H1 (cell line): ENCODE measurements around the gene AKR7A2. TPM values are rescaled to one million over a fixed set of nuclear protein-coding genes. Genes with fewer than 3 reads are reported as not detected.

Experiments used
- BCL11A ChIP-seq, 2 experiments: IDR thresholded peaks; one replicate each; pipeline ENCODE4 v1.6.1; 2011; ENCODE audit warnings: low read depth in 2 of 2, low read length in 2 of 2, mild to moderate bottlenecking in 2 of 2
- EGR1 ChIP-seq: IDR thresholded peaks from 2 replicates; pipeline ENCODE4 v1.6.1; 2011; ENCODE audit warnings: low read depth, low read length, borderline replicate concordance
- SP2 ChIP-seq: IDR thresholded peaks from 2 replicates; pipeline ENCODE4 v1.6.1; 2012; ENCODE audit warnings: mild to moderate bottlenecking, low read length, inconsistent platforms
- YY1 ChIP-seq: IDR thresholded peaks from 2 replicates; pipeline ENCODE4 v1.6.1; 2011; ENCODE audit warnings: low read depth, mild to moderate bottlenecking, low read length
- polyA plus RNA-seq, 7 experiments: library from polyadenylated mRNA; depleted of rRNA in 3 of 7; stranded (reverse) in 5 of 7; unstranded in 2 of 7; fragments of >200 nt in 5 of 7; fragments of 200-250 nt in 2 of 7; gene quantifications; 1 replicate in 5 of 7; 2 replicates in 1 of 7; 4 replicates in 1 of 7; pipeline versions ENCODE4 v1.2.1 to v1.2.3, GENCODE V29; 2011 to 2013; ENCODE audit warnings: missing spikeins in 2 of 7, mixed read lengths in 2 of 7
- total RNA-seq: library from RNA; stranded (reverse); fragmentation: NEBNext Ultra II Directional; extraction: Animal tissue kit (Norgen Biotek cat#: 25700); gene quantifications from 2 replicates; pipeline ENCODE4 v1.2.1, GENCODE V29; 2021
- TF ChIP-seq, protein P1 (sequence below): IDR thresholded peaks from 2 replicates; pipeline ENCODE4 v1.6.1; 2012; ENCODE audit warnings: inconsistent platforms

The AKR7A2 gene
- total and polyA plus RNA-seq, 2 of the 8 experiments (the other 6 are each of a cell fraction or from before 2014, with no cell fraction given): 32.0 to 48.3 TPM

DNA sequence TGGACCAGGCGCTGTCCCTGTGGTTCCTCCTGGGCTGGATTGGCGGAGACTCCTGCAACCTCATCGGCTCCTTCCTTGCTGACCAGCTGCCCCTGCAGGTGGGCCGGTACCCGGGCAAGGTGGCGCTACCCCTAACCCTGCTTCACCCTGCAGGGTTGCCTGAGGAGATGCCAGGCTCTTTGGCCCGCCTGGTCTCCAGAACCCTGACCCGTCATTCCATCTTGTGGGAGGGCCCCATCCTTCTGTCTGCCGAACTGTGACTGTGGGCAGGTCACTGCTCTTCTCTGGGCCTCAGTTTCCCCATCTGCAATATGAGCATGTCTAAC is 12.7 kb upstream of the AKR7A2 start (continued):
- no peak for TF ChIP-seq EGR1
- no peak for TF ChIP-seq YY1
- TF ChIP-seq, protein P1, sequence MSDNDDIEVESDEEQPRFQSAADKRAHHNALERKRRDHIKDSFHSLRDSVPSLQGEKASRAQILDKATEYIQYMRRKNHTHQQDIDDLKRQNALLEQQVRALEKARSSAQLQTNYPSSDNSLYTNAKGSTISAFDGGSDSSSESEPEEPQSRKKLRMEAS: no peak
- TF ChIP-seq BCL11A (IDR thresholded peaks at IDR 0.05; ENCODE audit: low read depth in 2 of 2, low read length in 2 of 2): no peak
- TF ChIP-seq SP2: no peak
